GM06990 (cell line): Measurements from ENCODE around the gene CNTNAP2.

Source experiments
- DNase-seq: peaks from one replicate; pipeline ENCODE4 v3.0.0-alpha.2; 2011; ENCODE audit not compliant: insufficient read length; ENCODE audit errors: extremely low read depth
- H3K27me3 ChIP-seq: replicated peaks from 2 replicates; pipeline ENCODE4 v1.6.0; 2011; ENCODE audit warnings: low read length; ENCODE audit not compliant: control insufficient read depth, insufficient read depth
- H3K36me3 ChIP-seq: 2 replicates; pipeline ENCODE4 v1.5.1; 2011; ENCODE audit warnings: low read length; ENCODE audit not compliant: control insufficient read depth, insufficient read depth
- H3K4me3 ChIP-seq: replicated peaks from 2 replicates; pipeline ENCODE4 v1.5.1; 2011; ENCODE audit warnings: low read depth, mild to moderate bottlenecking, control low read depth, low read length
- CTCF ChIP-seq: IDR thresholded peaks from 2 replicates; pipeline ENCODE4 v1.5.1; 2011; ENCODE audit warnings: low read length, control low read depth, mild to moderate bottlenecking, inconsistent platforms; ENCODE audit not compliant: insufficient read depth, poor library complexity, severe bottlenecking

Gene CNTNAP2

GRCh38 chr7:146355216-146355615 lies 238.6 kb downstream of the CNTNAP2 start:
- no peak for DNase-seq
- H3K27me3 ChIP-seq = no peaks in the 10 kb centered on the region

GRCh38 chr7:146359176-146359575 lies 242.6 kb downstream of the CNTNAP2 start:
- Histone ChIP-seq H3K4me3 (no peak overlapping the region), H3K27me3 (no peaks in the 10 kb centered on the region), H3K36me3 (no peaks in the 10 kb centered on the region)
- TF ChIP-seq CTCF = no peak
- DNase-seq = no peak

More at GRCh38 chr7:146355216-146355615, 238.6 kb downstream of the CNTNAP2 start:
- TF ChIP-seq CTCF = no peak
- Histone ChIP-seq H3K4me3 (no peak overlapping the region), H3K36me3 (no peaks in the 10 kb centered on the region)

- TF ChIP-seq CTCF = no peak
- H3K4me3 ChIP-seq = no peak overlapping the region
- no peak for DNase-seq
Observed at GRCh38 chr7:146366938-146367337, 250.3 kb downstream of the CNTNAP2 start.

GRCh38 chr7:146370171-146370570 lies 253.6 kb downstream of the CNTNAP2 start:
- DNase-seq = no peak
- H3K27me3 ChIP-seq = no peaks in the 10 kb centered on the region
- no peak overlapping the region for H3K4me3 ChIP-seq
- H3K36me3 ChIP-seq = no peaks in the 10 kb centered on the region
- TF ChIP-seq CTCF = no peak

More at GRCh38 chr7:146366938-146367337, 250.3 kb downstream of the CNTNAP2 start:
- Histone ChIP-seq H3K36me3 (no peaks in the 10 kb centered on the region), H3K27me3 (no peaks in the 10 kb centered on the region)

GRCh38 chr7:146375170-146375569 lies 258.6 kb downstream of the CNTNAP2 start:
- no peak for DNase-seq

More at GRCh38 chr7:146375170-146375569, 258.6 kb downstream of the CNTNAP2 start:
- no peak overlapping the region for H3K4me3 ChIP-seq
- no peaks in the 10 kb centered on the region for H3K27me3 ChIP-seq
- no peak for TF ChIP-seq CTCF
- H3K36me3 ChIP-seq = no peaks in the 10 kb centered on the region
